Measurements from ENCODE around the gene KRTAP4-9. TPM values are rescaled to one million over a fixed set of nuclear protein-coding genes. Genes with fewer than 3 reads are reported as not detected.
"Not testable (repeated sequence)": the region's sequence is repeated elsewhere in the genome, so short reads cannot be mapped to it uniquely, and the experiment has no call there.

The KRTAP4-9 gene
- total RNA-seq, 1 experiment from 2014 or later = not detected

DNA sequence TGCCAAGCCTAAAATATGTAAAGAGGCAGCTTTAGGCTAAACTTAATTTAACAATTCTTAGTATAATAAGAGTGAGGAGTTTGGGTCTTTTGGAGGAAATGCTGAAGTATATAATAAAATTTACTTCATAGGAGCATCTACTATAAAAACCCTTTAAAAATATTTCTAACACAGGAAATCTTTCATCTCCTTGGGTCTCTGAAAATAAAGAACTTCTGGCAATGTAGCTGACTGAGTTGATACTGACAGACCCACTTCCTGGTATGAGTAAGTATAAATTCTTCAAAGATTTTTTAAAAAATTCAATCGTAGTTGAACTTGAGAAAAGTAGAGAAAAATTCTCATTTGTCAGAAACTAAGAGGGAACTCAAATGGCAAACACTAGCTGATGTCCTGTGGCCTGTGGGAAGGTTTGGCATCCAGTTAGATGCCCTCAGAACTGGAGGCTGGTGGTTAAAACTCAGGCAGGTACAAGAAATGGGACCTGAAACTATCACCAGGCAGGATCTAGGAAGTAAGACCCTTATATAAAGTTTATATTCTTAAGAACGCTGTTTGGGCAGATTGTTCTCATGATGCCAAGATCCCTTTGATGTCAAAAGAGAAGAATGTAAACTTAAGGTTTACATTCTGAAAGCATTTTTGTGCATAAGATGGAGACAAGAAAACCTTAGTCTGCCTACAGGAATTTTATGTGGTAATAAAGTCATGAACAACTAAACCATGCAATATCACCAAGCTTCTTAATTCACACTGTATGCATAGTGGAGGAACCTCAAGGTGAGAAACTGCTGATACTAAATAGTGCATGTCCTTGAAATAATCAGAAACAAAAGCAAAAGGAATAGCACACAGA, 28.9 kb downstream of the KRTAP4-9 start:
- no TSS peak for BruUV-seq (replicated peaks)
- Histone ChIP-seq H3K9me3 (ENCODE audit: control insufficient read depth, insufficient read depth, low read depth, low read length) (no peaks in the 10 kb centered on the region), H3K27ac (ENCODE audit: low read length) (no peak overlapping the region), H3K27me3 (ENCODE audit: control insufficient read depth, insufficient read depth, low read length) (peaks cover 3% of the 10 kb centered on the region; the same call in 1 of the 2 replicates), H3K36me3 (ENCODE audit: control insufficient read depth, insufficient read depth, low read length) (no peaks in the 10 kb centered on the region), H3K4me3 (ENCODE audit: low read depth in 2 of 2, low read length in 2 of 2) (no peak overlapping the region), H3K4me1 (ENCODE audit: control insufficient read depth, insufficient read depth, low read length) (no peaks in the 10 kb centered on the region)
- in situ Hi-C loops (cut with HindIII; ENCODE audit: low pct_unique_long_range_greater_than_20kb, low sequenced_read_pairs) (no loop called here), intact Hi-C loops (cut with micrococcal nuclease; ENCODE audit: unreplicated experiment) (no loop called here)
- ChIA-PET CTCF (no interaction called here), POLR2A (no interaction called here)
- ATAC-seq (no peak), DNase-seq (ENCODE audit: low read depth, low spot score) (no peak)
- TF ChIP-seq SIN3A (IDR thresholded peaks at IDR 0.05; ENCODE audit: borderline replicate concordance, insufficient read depth, low read depth, low read length) (no peak), TCF7L2 (IDR thresholded peaks at IDR 0.05; ENCODE audit: low read depth, low read length) (no peak), POLR2AphosphoS5 (IDR thresholded peaks at IDR 0.05; ENCODE audit: low read depth, low read length) (no peak)
- TF ChIP-seq, protein P1, sequence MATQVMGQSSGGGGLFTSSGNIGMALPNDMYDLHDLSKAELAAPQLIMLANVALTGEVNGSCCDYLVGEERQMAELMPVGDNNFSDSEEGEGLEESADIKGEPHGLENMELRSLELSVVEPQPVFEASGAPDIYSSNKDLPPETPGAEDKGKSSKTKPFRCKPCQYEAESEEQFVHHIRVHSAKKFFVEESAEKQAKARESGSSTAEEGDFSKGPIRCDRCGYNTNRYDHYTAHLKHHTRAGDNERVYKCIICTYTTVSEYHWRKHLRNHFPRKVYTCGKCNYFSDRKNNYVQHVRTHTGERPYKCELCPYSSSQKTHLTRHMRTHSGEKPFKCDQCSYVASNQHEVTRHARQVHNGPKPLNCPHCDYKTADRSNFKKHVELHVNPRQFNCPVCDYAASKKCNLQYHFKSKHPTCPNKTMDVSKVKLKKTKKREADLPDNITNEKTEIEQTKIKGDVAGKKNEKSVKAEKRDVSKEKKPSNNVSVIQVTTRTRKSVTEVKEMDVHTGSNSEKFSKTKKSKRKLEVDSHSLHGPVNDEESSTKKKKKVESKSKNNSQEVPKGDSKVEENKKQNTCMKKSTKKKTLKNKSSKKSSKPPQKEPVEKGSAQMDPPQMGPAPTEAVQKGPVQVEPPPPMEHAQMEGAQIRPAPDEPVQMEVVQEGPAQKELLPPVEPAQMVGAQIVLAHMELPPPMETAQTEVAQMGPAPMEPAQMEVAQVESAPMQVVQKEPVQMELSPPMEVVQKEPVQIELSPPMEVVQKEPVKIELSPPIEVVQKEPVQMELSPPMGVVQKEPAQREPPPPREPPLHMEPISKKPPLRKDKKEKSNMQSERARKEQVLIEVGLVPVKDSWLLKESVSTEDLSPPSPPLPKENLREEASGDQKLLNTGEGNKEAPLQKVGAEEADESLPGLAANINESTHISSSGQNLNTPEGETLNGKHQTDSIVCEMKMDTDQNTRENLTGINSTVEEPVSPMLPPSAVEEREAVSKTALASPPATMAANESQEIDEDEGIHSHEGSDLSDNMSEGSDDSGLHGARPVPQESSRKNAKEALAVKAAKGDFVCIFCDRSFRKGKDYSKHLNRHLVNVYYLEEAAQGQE (IDR thresholded peaks at IDR 0.05; ENCODE audit: insufficient read depth in 1 of 2, low read depth in 2 of 2, low read length in 1 of 2) = no peak
- TF ChIP-seq, protein P2, sequence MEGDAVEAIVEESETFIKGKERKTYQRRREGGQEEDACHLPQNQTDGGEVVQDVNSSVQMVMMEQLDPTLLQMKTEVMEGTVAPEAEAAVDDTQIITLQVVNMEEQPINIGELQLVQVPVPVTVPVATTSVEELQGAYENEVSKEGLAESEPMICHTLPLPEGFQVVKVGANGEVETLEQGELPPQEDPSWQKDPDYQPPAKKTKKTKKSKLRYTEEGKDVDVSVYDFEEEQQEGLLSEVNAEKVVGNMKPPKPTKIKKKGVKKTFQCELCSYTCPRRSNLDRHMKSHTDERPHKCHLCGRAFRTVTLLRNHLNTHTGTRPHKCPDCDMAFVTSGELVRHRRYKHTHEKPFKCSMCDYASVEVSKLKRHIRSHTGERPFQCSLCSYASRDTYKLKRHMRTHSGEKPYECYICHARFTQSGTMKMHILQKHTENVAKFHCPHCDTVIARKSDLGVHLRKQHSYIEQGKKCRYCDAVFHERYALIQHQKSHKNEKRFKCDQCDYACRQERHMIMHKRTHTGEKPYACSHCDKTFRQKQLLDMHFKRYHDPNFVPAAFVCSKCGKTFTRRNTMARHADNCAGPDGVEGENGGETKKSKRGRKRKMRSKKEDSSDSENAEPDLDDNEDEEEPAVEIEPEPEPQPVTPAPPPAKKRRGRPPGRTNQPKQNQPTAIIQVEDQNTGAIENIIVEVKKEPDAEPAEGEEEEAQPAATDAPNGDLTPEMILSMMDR (IDR thresholded peaks at IDR 0.05) = no peak

DNA sequence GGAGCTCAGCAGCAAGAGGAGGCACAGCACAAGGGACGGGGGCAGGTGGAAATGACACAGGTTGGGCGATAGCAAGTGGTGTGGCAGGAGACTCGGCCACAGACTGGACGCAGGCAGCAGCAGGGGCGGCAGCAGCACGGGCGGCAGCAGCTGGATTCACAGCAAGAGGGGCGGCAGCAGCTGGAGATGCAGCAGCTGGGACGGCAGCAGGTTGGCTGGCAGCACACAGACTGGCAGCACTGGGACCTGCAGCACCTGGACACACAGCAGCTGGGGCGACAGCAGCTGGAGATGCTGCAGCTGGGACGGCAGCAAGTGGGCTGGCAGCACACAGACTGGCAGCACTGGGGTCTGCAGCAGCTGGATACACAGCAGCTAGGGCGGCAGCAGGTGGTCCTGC, 34.7 kb downstream of the KRTAP4-9 start:
- BruUV-seq (replicated peaks); H3K4me1 ChIP-seq (ENCODE audit: control insufficient read depth, insufficient read depth, low read length); H3K27ac ChIP-seq (ENCODE audit: low read length); POLR2A ChIA-PET; H3K4me3 ChIP-seq (ENCODE audit: low read depth in 2 of 2, low read length in 2 of 2); intact Hi-C loops (cut with micrococcal nuclease; ENCODE audit: unreplicated experiment); H3K36me3 ChIP-seq (ENCODE audit: control insufficient read depth, insufficient read depth, low read length); CTCF ChIA-PET; H3K27me3 ChIP-seq (ENCODE audit: control insufficient read depth, insufficient read depth, low read length); in situ Hi-C loops (cut with HindIII; ENCODE audit: low pct_unique_long_range_greater_than_20kb, low sequenced_read_pairs); ATAC-seq; DNase-seq (ENCODE audit: low read depth, low spot score); H3K9me3 ChIP-seq (ENCODE audit: control insufficient read depth, insufficient read depth, low read depth, low read length): not testable (repeated sequence)
